IPS-18a (cell line): ENCODE data around the gene NEDD4.
A peak's percentile ranks its signal among the peaks of the same experiment; 100 is the strongest.

ENCODE experiments used
- H3K27ac ChIP-seq: one replicate; pipeline ENCODE4 v1.5.1; 2013; ENCODE audit warnings: low read length
- H3K27me3 ChIP-seq: one replicate; pipeline ENCODE4 v1.6.1; 2013; ENCODE audit warnings: mild to moderate bottlenecking, low read length; ENCODE audit not compliant: control insufficient read depth, insufficient read depth
- H3K36me3 ChIP-seq: one replicate; pipeline ENCODE4 v1.6.1; 2013; ENCODE audit warnings: low read depth, low read length; ENCODE audit not compliant: control insufficient read depth
- H3K4me1 ChIP-seq: one replicate; pipeline ENCODE4 v1.6.1; 2013; ENCODE audit warnings: low read depth, low read length; ENCODE audit not compliant: control insufficient read depth
- H3K4me3 ChIP-seq: one replicate; pipeline ENCODE4 v1.5.1; 2013; ENCODE audit warnings: low read length
- H3K9ac ChIP-seq: one replicate; pipeline ENCODE4 v1.6.1; 2013; ENCODE audit warnings: mild to moderate bottlenecking, low read length, moderate library complexity
- H3K9me3 ChIP-seq: one replicate; pipeline ENCODE4 v1.6.1; 2013; ENCODE audit warnings: low read depth, low read length; ENCODE audit not compliant: control insufficient read depth

NEDD4 gene

GRCh38 chr15:55993111-55993803 lies at the start of gene NEDD4:
NEDD4 (minus strand) TSS chr15:55993612; CDS start chr15:55993555, 57 bp downstream.
- Histone ChIP-seq H3K4me3 (peak within 1 kb of the TSS; percentile 74), H3K27me3 (peaks cover 40% of the 10 kb centered on the region)

DNA sequence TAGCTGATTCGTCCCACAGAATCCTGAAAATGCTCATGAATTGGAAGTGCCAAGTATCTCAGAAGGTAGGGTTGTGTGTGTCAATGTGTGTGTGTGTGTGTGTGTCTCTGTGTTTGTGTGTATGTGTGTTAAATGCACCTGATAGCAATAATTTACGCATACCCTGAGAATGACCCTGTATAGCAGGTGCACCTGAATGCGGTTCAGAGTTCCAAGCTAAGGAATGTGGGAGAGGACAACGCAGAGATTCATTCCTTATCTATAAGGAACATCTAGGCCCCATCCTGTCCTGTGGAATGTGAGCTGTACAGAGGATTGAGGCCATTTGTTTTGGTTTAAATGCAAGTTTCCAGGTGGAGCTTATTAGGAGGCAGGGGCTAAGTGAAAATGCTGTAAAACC lies 49.1 kb upstream of the NEDD4 start:
- Histone ChIP-seq H3K4me3 (no peak overlapping the region), H3K36me3 (no peaks in the 10 kb centered on the region), H3K9me3 (no peaks in the 10 kb centered on the region), H3K27ac (no peak overlapping the region), H3K4me1 (peaks cover 4% of the 10 kb centered on the region), H3K27me3 (no peaks in the 10 kb centered on the region), H3K9ac (no peak overlapping the region)

More at GRCh38 chr15:55993111-55993803, at the start of gene NEDD4:
- H3K9me3 ChIP-seq = no peaks in the 10 kb centered on the region
- peak within 1 kb of the TSS; percentile 34 for H3K9ac ChIP-seq
- H3K27ac ChIP-seq = no peak within 1 kb of the TSS
- peaks cover 4% of the 10 kb centered on the region for H3K4me1 ChIP-seq
- no peaks in the 10 kb centered on the region for H3K36me3 ChIP-seq

DNA sequence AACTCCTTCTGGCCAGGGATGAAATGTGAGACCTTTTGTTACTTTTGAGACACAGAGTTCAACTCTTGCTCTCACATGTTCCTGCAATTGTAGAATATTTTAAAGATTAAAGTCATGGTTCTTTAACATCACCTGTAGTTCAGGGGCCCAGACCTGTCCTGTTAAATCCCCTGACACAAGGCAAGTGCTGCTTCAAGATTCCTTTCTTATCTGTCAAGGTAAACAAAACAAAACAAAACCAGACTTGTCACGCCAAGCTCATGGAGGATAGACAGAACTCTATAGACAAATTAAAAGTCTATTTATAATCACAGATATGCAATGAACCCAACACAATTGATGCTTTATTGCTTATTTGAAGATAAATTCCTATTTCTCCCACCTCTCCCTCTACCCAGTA lies 48.6 kb upstream of the NEDD4 start:
- H3K9ac ChIP-seq = no peak overlapping the region
- H3K9me3 ChIP-seq = no peaks in the 10 kb centered on the region
- H3K27me3 ChIP-seq = no peaks in the 10 kb centered on the region
- H3K4me1 ChIP-seq = peaks cover 4% of the 10 kb centered on the region
- no peaks in the 10 kb centered on the region for H3K36me3 ChIP-seq
- no peak overlapping the region for H3K27ac ChIP-seq
- H3K4me3 ChIP-seq = no peak overlapping the region

DNA sequence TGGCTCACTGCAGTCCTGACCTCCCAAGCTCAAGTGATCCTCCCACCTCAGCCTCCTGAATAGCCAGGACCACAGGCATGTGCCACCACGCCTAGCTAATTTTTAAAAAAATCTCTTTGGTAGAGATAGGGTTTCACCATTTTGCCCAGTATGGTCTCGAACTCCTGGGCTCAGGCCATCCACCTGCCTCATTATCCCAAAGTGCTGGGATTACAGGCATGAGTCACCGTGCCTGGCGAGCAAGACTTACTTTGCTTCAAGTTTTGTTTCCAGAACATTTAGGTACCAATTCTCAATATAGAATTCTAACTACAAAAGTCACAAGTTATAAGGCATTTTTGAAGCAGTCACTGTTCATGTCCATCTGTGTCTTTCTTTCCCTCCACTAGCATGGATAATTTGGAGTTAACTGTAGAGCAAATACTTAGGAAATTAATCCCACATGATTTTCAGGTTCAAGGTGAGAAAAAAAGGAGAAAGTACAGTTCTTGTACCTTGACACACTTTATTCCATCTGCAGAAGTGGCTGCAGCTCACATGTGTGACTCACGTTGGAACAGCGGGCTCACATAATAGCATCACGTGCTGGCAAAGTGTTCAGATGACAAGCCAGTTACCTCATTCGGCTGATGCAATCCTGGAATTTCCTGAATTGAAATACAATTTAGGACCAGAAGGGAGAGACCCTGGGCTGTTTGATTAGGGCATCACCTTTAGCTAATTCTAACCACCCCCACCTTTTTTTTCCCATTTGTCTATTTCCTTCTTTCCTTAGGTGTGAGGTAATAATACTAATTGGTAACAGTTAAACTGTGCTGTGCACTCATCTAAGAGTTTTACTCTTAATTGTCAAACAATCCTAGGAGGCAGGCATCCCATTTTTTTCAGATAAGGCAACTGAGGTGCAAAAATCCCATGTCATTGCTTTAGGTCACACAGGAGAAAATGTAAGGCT lies 46.9 kb upstream of the NEDD4 start:
- Histone ChIP-seq H3K9ac (no peak overlapping the region), H3K4me1 (peaks cover 4% of the 10 kb centered on the region), H3K4me3 (no peak overlapping the region), H3K9me3 (no peaks in the 10 kb centered on the region), H3K27me3 (no peaks in the 10 kb centered on the region), H3K27ac (peak overlapping the region; percentile 19), H3K36me3 (no peaks in the 10 kb centered on the region)

DNA sequence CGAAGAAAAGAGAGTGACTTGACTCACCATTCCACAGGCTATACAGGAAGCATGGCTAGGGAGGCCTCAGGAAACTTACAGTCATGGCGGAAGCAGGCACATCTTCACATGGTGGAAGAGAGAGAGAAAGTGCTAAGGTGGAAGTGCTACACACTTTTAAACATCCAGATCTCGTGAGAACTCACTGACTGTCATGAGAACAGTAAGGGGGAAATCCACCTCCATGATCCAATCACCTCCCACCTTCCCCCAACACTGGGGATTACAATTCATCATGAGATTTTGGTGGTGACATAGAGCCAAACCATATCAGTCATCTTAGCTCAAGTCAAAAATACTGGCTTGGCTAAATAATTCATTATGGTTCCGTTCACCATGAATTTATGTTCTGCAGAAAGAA lies 45.3 kb upstream of the NEDD4 start:
- Histone ChIP-seq H3K27ac (no peak overlapping the region), H3K36me3 (no peaks in the 10 kb centered on the region), H3K9ac (no peak overlapping the region), H3K27me3 (no peaks in the 10 kb centered on the region), H3K4me1 (peaks cover 4% of the 10 kb centered on the region), H3K9me3 (no peaks in the 10 kb centered on the region), H3K4me3 (no peak overlapping the region)

DNA sequence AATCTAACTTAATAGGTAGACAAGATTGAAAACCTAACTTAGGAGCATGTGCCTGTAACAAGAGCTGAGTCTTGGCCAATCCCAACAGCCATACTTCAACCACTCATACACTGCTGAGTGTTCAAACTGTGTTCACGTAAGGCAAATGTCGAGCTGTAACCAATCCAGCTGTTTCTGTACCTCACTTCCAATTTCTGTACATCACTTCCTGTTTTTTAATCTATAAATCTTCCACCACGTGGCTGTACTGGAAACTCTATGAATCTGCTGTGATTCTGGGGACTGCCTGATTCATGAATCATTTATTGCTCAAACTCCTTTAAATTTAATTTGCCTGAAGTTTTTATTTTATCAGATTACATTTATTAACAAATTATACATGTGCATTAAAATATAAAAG lies 44.6 kb upstream of the NEDD4 start:
- Histone ChIP-seq H3K36me3 (no peaks in the 10 kb centered on the region), H3K27me3 (no peaks in the 10 kb centered on the region), H3K27ac (no peak overlapping the region), H3K4me3 (no peak overlapping the region), H3K4me1 (peaks cover 4% of the 10 kb centered on the region), H3K9me3 (no peaks in the 10 kb centered on the region), H3K9ac (no peak overlapping the region)

- Histone ChIP-seq H3K36me3 (no peaks in the 10 kb centered on the region), H3K9me3 (no peaks in the 10 kb centered on the region), H3K27ac (no peak overlapping the region), H3K27me3 (no peaks in the 10 kb centered on the region), H3K4me3 (no peak overlapping the region), H3K9ac (no peak overlapping the region), H3K4me1 (peaks cover 4% of the 10 kb centered on the region)
Measured at GRCh38 chr15:56036546-56037067, 43.2 kb upstream of the NEDD4 start.

- no peaks in the 10 kb centered on the region for H3K36me3 ChIP-seq
- H3K27ac ChIP-seq = no peak overlapping the region
- no peaks in the 10 kb centered on the region for H3K4me1 ChIP-seq
- no peak overlapping the region for H3K9ac ChIP-seq
- no peaks in the 10 kb centered on the region for H3K9me3 ChIP-seq
- no peak overlapping the region for H3K4me3 ChIP-seq
- H3K27me3 ChIP-seq = no peaks in the 10 kb centered on the region
Measured at GRCh38 chr15:56035166-56035565, 41.8 kb upstream of the NEDD4 start.

DNA sequence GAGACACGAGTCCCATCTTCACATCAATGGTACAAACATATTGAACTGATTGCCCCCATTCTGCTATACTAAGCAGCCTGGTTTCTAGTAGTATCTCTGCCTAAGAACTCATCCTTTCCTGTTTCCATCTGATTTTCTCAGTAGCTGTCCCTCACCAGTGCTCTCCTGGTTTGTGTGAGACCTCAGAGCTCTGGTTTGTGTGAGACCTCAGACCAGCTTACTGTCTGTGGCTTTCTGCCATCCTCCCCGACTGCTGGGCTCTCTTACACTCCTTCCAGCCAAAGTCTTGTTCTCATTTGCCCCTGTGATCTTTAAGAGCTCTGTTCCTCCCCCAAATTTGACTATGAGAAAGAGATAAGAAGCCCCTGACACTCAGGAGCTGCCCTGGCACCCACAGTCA lies 41.1 kb upstream of the NEDD4 start:
- Histone ChIP-seq H3K27ac (no peak overlapping the region), H3K36me3 (no peaks in the 10 kb centered on the region), H3K27me3 (no peaks in the 10 kb centered on the region), H3K9ac (no peak overlapping the region), H3K4me1 (no peaks in the 10 kb centered on the region), H3K4me3 (no peak overlapping the region), H3K9me3 (no peaks in the 10 kb centered on the region)

GRCh38 chr15:56032373-56032772 lies 39.0 kb upstream of the NEDD4 start:
- Histone ChIP-seq H3K27ac (no peak overlapping the region), H3K27me3 (no peaks in the 10 kb centered on the region), H3K4me1 (no peaks in the 10 kb centered on the region), H3K9ac (no peak overlapping the region), H3K36me3 (no peaks in the 10 kb centered on the region), H3K4me3 (no peak overlapping the region), H3K9me3 (no peaks in the 10 kb centered on the region)

GRCh38 chr15:56031836-56032235 lies 38.4 kb upstream of the NEDD4 start:
- no peak overlapping the region for H3K27ac ChIP-seq
- H3K36me3 ChIP-seq = no peaks in the 10 kb centered on the region
- H3K4me1 ChIP-seq = no peaks in the 10 kb centered on the region
- no peaks in the 10 kb centered on the region for H3K27me3 ChIP-seq
- no peaks in the 10 kb centered on the region for H3K9me3 ChIP-seq
- no peak overlapping the region for H3K4me3 ChIP-seq
- H3K9ac ChIP-seq = no peak overlapping the region
